Natural killer cell (primary cell): ENCODE measurements around the gene JPT1. TPM values are rescaled to one million over a fixed set of nuclear protein-coding genes. Genes with fewer than 3 reads are reported as not detected.
"Not testable (repeated sequence)": the region's sequence is repeated elsewhere in the genome, so short reads cannot be mapped to it uniquely, and the experiment has no call there.

Experiments used
- ATAC-seq, 3 donors: fragments of 150-1000 bp in 2 of 3; fragments of 200-7000 bp in 1 of 3; cut with Tn5 transposase; 1 replicate in 1 of 3; 2 replicates in 2 of 3; pipeline ENCODE4 v1.10.0; 2021; ENCODE audit warnings: mild to moderate bottlenecking in 2 of 3, moderate library complexity in 2 of 3
- DNase-seq, 2 donors: peaks; one replicate each; pipeline versions ENCODE4 v3.0.0 to v3.0.0-alpha.2; 2013 to 2021; ENCODE audit warnings: mixed read lengths in 1 of 2
- H3K27ac ChIP-seq: one replicate; pipeline ENCODE4 v1.5.1; 2013; ENCODE audit warnings: mild to moderate bottlenecking, low read length
- H3K27me3 ChIP-seq: one replicate; pipeline ENCODE4 v1.6.1; 2013; ENCODE audit warnings: low read length; ENCODE audit not compliant: control insufficient read depth, insufficient read depth
- H3K36me3 ChIP-seq: one replicate; pipeline ENCODE4 v1.6.1; 2013; ENCODE audit warnings: low read length; ENCODE audit not compliant: control insufficient read depth, insufficient read depth
- H3K4me1 ChIP-seq: one replicate; pipeline ENCODE4 v1.6.1; 2013; ENCODE audit warnings: low read length; ENCODE audit not compliant: control insufficient read depth, insufficient read depth
- H3K4me3 ChIP-seq: one replicate; pipeline ENCODE4 v1.5.1; 2013; ENCODE audit warnings: low read length
- H3K9me3 ChIP-seq: one replicate; pipeline ENCODE4 v1.6.1; 2013; ENCODE audit warnings: low read length; ENCODE audit not compliant: control insufficient read depth, insufficient read depth
- H3K27ac Mint-ChIP-seq, 2 donors: one replicate each; pipeline ENCODE4 v1.8.0; 2022; ENCODE audit warnings: mild to moderate bottlenecking in 2 of 2, mixed read lengths in 2 of 2, moderate library complexity in 1 of 2
- H3K27me3 Mint-ChIP-seq, 2 donors: one replicate each; pipeline ENCODE4 v1.8.0; 2022; ENCODE audit warnings: low read depth in 2 of 2, mixed read lengths in 2 of 2
- H3K36me3 Mint-ChIP-seq: one replicate; pipeline ENCODE4 v1.8.0; 2022; ENCODE audit warnings: mixed read lengths
- H3K4me1 Mint-ChIP-seq, 2 donors: one replicate each; pipeline ENCODE4 v1.8.0; 2022; ENCODE audit warnings: mixed read lengths in 2 of 2
- H3K4me3 Mint-ChIP-seq: one replicate; pipeline ENCODE4 v1.8.0; 2022; ENCODE audit warnings: mild to moderate bottlenecking, moderate library complexity, mixed read lengths
- H3K9me3 Mint-ChIP-seq, 2 donors: one replicate each; pipeline ENCODE4 v1.8.0; 2022; ENCODE audit warnings: mixed read lengths in 2 of 2
- CTCF ChIP-seq: fragments of 200-600 bp; IDR thresholded peaks from one replicate; pipeline ENCODE4 v1.8.0; 2022; ENCODE audit warnings: antibody characterized with exemption
- WGBS: methylation state at CpG from one replicate; pipeline ENCODE4 v1.1.7; 2013; ENCODE audit warnings: missing lambda C conversion rate; ENCODE audit not compliant: insufficient coverage; 5-methylcytosine and 5-hydroxymethylcytosine counted together
- intact Hi-C: fragments of 100-400 bp; cut with micrococcal nuclease; formaldehyde crosslinking; loops from one replicate; pipeline ENCODE4 v1.14.2; 2022
- total RNA-seq, 4 donors: library from RNA; stranded (reverse); fragments of 120-200 nt in 1 of 4; gene quantifications; one replicate each; pipeline versions ENCODE4 v1.2.3 to v1.2.4, GENCODE V29; 2013 to 2022

Gene JPT1
- total RNA-seq, 3 donors from 2014 or later (not counting 1 experiment from before 2014, with no cell fraction given), result 45.0 to 54.8 (median 50.5) TPM

- peaks cover 17% of the 10 kb centered on the region for H3K4me1 ChIP-seq
- TF ChIP-seq CTCF, result no peak
- 92% methylated on average over 10 of the region's 11 CpGs for WGBS
- H3K27ac ChIP-seq, result no peak overlapping the region
- Mint-ChIP-seq H3K27me3 (no peaks in the 10 kb centered on the region), H3K4me3 (no peak overlapping the region), H3K27ac (peak overlapping the region in 1 of 2 donors; percentile 21), H3K9me3 (no peaks in the 10 kb centered on the region), H3K4me1 (peaks cover 19 to 25% of the 10 kb centered on the region in 2 donors), H3K36me3 (peaks cover 21% of the 10 kb centered on the region)
- H3K36me3 ChIP-seq, result peaks cover 37% of the 10 kb centered on the region
- ATAC-seq (no peak), DNase-seq (no peak)
- no peak overlapping the region for H3K4me3 ChIP-seq
- no peaks in the 10 kb centered on the region for H3K9me3 ChIP-seq
- no peaks in the 10 kb centered on the region for H3K27me3 ChIP-seq
- intact Hi-C loops, result no loop called here
These were observed 9.3 kb downstream of the JPT1 start for GRCh38 chr17:75144816-75145512.

GRCh38 chr17:75142236-75142971 lies 11.9 kb downstream of the JPT1 start:
- no peak overlapping the region for H3K4me3 ChIP-seq
- H3K36me3 ChIP-seq, result peaks cover 37% of the 10 kb centered on the region
- DNase-seq (no peak), ATAC-seq (no peak)
- no peak for TF ChIP-seq CTCF
- Mint-ChIP-seq H3K36me3 (peaks cover 10% of the 10 kb centered on the region), H3K9me3 (no peaks in the 10 kb centered on the region), H3K4me3 (no peak overlapping the region), H3K4me1 (peaks cover 12 to 17% of the 10 kb centered on the region in 2 donors), H3K27ac (peak overlapping the region in 1 of 2 donors; percentile 78), H3K27me3 (no peaks in the 10 kb centered on the region)
- 97% methylated on average over 11 of the region's 13 CpGs for WGBS
- H3K4me1 ChIP-seq, result peaks cover 17% of the 10 kb centered on the region
- no peak overlapping the region for H3K27ac ChIP-seq
- H3K9me3 ChIP-seq, result no peaks in the 10 kb centered on the region
- intact Hi-C loops, result no loop called here
- H3K27me3 ChIP-seq, result no peaks in the 10 kb centered on the region

- peaks cover 7% of the 10 kb centered on the region for H3K36me3 ChIP-seq
- peaks cover 17% of the 10 kb centered on the region for H3K4me1 ChIP-seq
- no peaks in the 10 kb centered on the region for H3K9me3 ChIP-seq
- Mint-ChIP-seq H3K36me3 (no peaks in the 10 kb centered on the region), H3K27ac (no peak overlapping the region), H3K27me3 (no peaks in the 10 kb centered on the region), H3K4me1 (peaks cover 12 to 17% of the 10 kb centered on the region in 2 donors), H3K4me3 (no peak overlapping the region), H3K9me3 (no peaks in the 10 kb centered on the region)
- WGBS, result 94% methylated on average over 5 of the region's 5 CpGs
- no peak for TF ChIP-seq CTCF
- intact Hi-C loops, result no loop called here
- H3K27me3 ChIP-seq, result no peaks in the 10 kb centered on the region
- DNase-seq, result no peak
- ATAC-seq, result no peak
- H3K27ac ChIP-seq, result no peak overlapping the region
- no peak overlapping the region for H3K4me3 ChIP-seq
These were observed 15.8 kb downstream of the JPT1 start for GRCh38 chr17:75138519-75138918.

- H3K4me1 ChIP-seq, result peaks cover 17% of the 10 kb centered on the region
- H3K4me1 Mint-ChIP-seq, result peaks cover 12 to 17% of the 10 kb centered on the region in 2 donors
- H3K4me3 ChIP-seq, H3K27me3 ChIP-seq, H3K27me3 Mint-ChIP-seq, H3K4me3 Mint-ChIP-seq, H3K27ac ChIP-seq, H3K9me3 Mint-ChIP-seq, intact Hi-C loops, DNase-seq, H3K36me3 Mint-ChIP-seq, H3K9me3 ChIP-seq, H3K36me3 ChIP-seq, H3K27ac Mint-ChIP-seq, ATAC-seq: not testable (repeated sequence)
- WGBS, result 100% methylated on average over 9 of the region's 9 CpGs
These were observed 16.6 kb downstream of the JPT1 start for GRCh38 chr17:75137762-75138161.
